Loucy (cell line): ENCODE data around the gene XKR7.

ENCODE experiments used
- H2AFZ ChIP-seq: fragments of 200-600 bp; sonication (generic); 2 replicates; pipeline ENCODE4 v1.6.0; 2016; ENCODE audit warnings: antibody characterized with exemption, mild to moderate bottlenecking, low read length, moderate library complexity
- H3F3A ChIP-seq: fragments of 200-600 bp; 2 replicates; pipeline ENCODE4 v1.6.0; 2016; ENCODE audit warnings: antibody characterized with exemption, low read depth, mild to moderate bottlenecking
- H3K27me3 ChIP-seq: fragments of 200-600 bp; sonication (generic); 2 replicates; pipeline ENCODE4 v1.6.1; 2014; ENCODE audit warnings: low read length, mild to moderate bottlenecking; ENCODE audit not compliant: insufficient read depth, poor library complexity, severe bottlenecking
- H3K36me3 ChIP-seq: fragments of 200-600 bp; sonication (generic); 2 replicates; pipeline ENCODE4 v1.6.1; 2016; ENCODE audit warnings: low read length; ENCODE audit not compliant: insufficient read depth
- H3K4me1 ChIP-seq: fragments of 200-600 bp; sonication (generic); 2 replicates; pipeline ENCODE4 v1.5.1; 2014; ENCODE audit warnings: low read length, mild to moderate bottlenecking; ENCODE audit not compliant: insufficient read depth, poor library complexity, severe bottlenecking
- H3K4me2 ChIP-seq: fragments of 200-600 bp; sonication (generic); 2 replicates; pipeline ENCODE4 v1.6.0; 2014; ENCODE audit warnings: antibody characterized with exemption, low read length, low read depth, mild to moderate bottlenecking; ENCODE audit not compliant: poor library complexity, severe bottlenecking
- H3K4me3 ChIP-seq: fragments of 200-600 bp; sonication (generic); 2 replicates; pipeline ENCODE4 v1.5.1; 2014; ENCODE audit warnings: low read length, mild to moderate bottlenecking, mixed read lengths; ENCODE audit not compliant: poor library complexity, severe bottlenecking
- H3K79me2 ChIP-seq: fragments of 200-600 bp; sonication (generic); 2 replicates; pipeline ENCODE4 v1.6.1; 2014; ENCODE audit warnings: low read length; ENCODE audit not compliant: insufficient read depth
- H3K9ac ChIP-seq: fragments of 200-600 bp; sonication (generic); 2 replicates; pipeline ENCODE4 v1.6.0; 2014; ENCODE audit warnings: mild to moderate bottlenecking, low read depth, low read length, moderate library complexity; ENCODE audit not compliant: poor library complexity, severe bottlenecking
- H3K9me2 ChIP-seq: fragments of 200-600 bp; sonication (generic); replicated peaks from 2 replicates; pipeline ENCODE4 v1.6.1; 2016; ENCODE audit warnings: low read depth, low read length, mixed read lengths
- H3K9me3 ChIP-seq: fragments of 200-600 bp; sonication (generic); 2 replicates; pipeline ENCODE4 v1.6.1; 2014; ENCODE audit warnings: mild to moderate bottlenecking, antibody characterized with exemption, low read length, low read depth; ENCODE audit not compliant: insufficient read depth
- H4K20me1 ChIP-seq: fragments of 200-600 bp; sonication (generic); 2 replicates; pipeline ENCODE4 v1.6.0; 2014; ENCODE audit warnings: antibody characterized with exemption, low read length, mild to moderate bottlenecking; ENCODE audit not compliant: insufficient read depth, poor library complexity, severe bottlenecking
- EZH2phosphoT487 ChIP-seq: fragments of 200-600 bp; IDR thresholded peaks from 2 replicates; pipeline ENCODE4 v1.6.1; 2018; ENCODE audit warnings: antibody characterized with exemption, mild to moderate bottlenecking, moderate library complexity, borderline replicate concordance
- TF ChIP-seq, protein P1 (sequence below): fragments of 200-600 bp; sonication (generic); conservative IDR thresholded peaks from 2 replicates; pipeline ENCODE4 v1.5.1; 2014; ENCODE audit warnings: mild to moderate bottlenecking, antibody characterized with exemption, low read length

Gene XKR7

DNA sequence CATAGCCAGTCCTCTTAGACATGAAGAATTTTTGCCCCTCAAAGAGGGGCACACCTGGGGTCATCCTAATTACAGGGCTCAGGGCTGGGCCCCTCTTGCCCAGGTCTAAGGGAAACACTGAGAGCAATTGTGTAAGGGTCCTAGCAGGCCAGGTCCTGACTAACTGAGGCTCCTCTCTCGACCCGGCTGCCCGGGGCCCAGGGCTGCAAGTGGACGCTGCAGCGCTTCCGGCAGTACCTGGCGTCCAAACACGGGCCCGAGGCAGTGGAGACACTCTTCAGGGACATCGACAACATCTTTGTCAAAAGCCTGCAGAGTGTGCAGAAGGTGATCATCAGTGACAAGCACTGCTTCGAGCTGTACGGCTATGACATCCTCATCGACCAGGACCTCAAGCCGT, 33.5 kb upstream of the XKR7 start:
- Histone ChIP-seq H3F3A (no peaks in the 10 kb centered on the region), H3K4me3 (no peak overlapping the region), H3K4me1 (no peaks in the 10 kb centered on the region), H2AFZ (no peak overlapping the region), H3K9me3 (no peaks in the 10 kb centered on the region), H3K4me2 (no peak overlapping the region), H4K20me1 (no peaks in the 10 kb centered on the region), H3K27me3 (no peaks in the 10 kb centered on the region), H3K9ac (no peak overlapping the region), H3K79me2 (no peaks in the 10 kb centered on the region), H3K9me2 (no peaks in the 10 kb centered on the region), H3K36me3 (no peaks in the 10 kb centered on the region)
- TF ChIP-seq EZH2phosphoT487 = no peak
- TF ChIP-seq, protein P1, sequence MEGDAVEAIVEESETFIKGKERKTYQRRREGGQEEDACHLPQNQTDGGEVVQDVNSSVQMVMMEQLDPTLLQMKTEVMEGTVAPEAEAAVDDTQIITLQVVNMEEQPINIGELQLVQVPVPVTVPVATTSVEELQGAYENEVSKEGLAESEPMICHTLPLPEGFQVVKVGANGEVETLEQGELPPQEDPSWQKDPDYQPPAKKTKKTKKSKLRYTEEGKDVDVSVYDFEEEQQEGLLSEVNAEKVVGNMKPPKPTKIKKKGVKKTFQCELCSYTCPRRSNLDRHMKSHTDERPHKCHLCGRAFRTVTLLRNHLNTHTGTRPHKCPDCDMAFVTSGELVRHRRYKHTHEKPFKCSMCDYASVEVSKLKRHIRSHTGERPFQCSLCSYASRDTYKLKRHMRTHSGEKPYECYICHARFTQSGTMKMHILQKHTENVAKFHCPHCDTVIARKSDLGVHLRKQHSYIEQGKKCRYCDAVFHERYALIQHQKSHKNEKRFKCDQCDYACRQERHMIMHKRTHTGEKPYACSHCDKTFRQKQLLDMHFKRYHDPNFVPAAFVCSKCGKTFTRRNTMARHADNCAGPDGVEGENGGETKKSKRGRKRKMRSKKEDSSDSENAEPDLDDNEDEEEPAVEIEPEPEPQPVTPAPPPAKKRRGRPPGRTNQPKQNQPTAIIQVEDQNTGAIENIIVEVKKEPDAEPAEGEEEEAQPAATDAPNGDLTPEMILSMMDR = no peak

DNA sequence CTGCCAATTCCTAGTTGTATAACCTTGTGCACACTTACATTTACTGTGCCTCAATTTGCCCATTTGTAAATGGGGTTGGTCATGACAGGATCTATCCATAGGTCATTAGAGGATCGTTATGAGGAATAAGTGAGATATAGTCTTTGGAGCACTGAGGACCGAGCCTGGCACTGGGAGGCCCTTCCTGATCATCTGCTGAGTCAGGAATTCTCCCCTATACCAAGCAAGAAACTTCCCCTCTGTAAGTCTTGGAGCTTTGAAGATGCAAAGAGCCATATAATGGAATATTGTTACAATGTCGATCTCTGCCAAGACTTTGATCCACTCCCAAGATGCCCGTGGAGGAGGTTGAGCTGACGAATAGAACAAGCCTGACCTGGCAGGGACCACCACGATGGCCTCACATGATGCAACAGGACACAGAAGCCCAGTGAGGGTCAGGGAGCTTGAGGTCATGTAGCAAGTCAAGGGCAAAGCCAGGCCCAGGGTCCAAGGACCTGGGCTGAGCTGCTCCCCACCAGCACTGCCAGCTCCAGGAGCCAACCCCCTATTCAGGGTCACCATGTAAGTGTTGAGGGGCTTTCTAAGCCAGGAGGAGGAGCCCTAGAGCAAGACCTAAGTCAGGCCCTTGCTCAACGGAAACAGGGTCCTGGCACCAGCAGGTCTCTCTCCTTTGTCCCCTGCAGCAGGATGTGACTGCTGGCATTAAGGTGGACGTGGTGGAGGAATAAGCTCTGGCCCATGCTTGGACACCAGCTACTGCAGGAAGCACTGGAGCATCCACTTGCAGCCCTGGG, 32.8 kb upstream of the XKR7 start:
- H3K36me3 ChIP-seq = no peaks in the 10 kb centered on the region
- H3K4me1 ChIP-seq = no peaks in the 10 kb centered on the region
- no peaks in the 10 kb centered on the region for H3F3A ChIP-seq
- no peaks in the 10 kb centered on the region for H3K9me3 ChIP-seq
- H3K79me2 ChIP-seq = no peaks in the 10 kb centered on the region
- H3K9ac ChIP-seq = no peak overlapping the region
- no peaks in the 10 kb centered on the region for H3K27me3 ChIP-seq
- H2AFZ ChIP-seq = no peak overlapping the region
- no peak overlapping the region for H3K4me2 ChIP-seq
- no peak overlapping the region for H3K4me3 ChIP-seq
- no peaks in the 10 kb centered on the region for H4K20me1 ChIP-seq
- no peak for TF ChIP-seq EZH2phosphoT487
- TF ChIP-seq, protein P1 = peak; percentile 46
- H3K9me2 ChIP-seq = no peaks in the 10 kb centered on the region

DNA sequence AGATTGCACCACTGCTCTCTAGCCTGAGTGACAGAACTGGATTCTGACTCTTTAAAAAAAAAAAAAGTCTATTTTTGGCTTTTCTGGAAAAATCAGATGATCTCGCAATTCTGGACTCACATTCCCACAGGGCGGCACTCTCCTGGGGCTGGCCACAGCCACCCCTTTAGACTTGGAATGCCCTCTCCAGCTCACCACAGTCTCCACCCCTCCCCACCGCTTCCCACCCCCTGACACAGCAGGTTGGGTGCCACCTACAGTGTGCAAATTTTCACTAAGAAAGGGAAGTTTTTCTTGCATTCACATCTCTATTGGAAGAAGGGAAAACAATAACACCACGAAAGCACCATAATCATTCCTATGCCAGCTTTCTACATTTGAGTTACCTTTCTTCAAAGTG, 31.5 kb upstream of the XKR7 start:
- no peak overlapping the region for H3K9ac ChIP-seq
- no peaks in the 10 kb centered on the region for H3K27me3 ChIP-seq
- H3K79me2 ChIP-seq = no peaks in the 10 kb centered on the region
- H3K36me3 ChIP-seq = no peaks in the 10 kb centered on the region
- H3K9me3 ChIP-seq = no peaks in the 10 kb centered on the region
- H3K4me1 ChIP-seq = no peaks in the 10 kb centered on the region
- no peak overlapping the region for H2AFZ ChIP-seq
- no peaks in the 10 kb centered on the region for H3F3A ChIP-seq
- no peak overlapping the region for H3K4me3 ChIP-seq
- H3K9me2 ChIP-seq = no peaks in the 10 kb centered on the region
- TF ChIP-seq EZH2phosphoT487 = no peak
- TF ChIP-seq, protein P1 = no peak
- no peaks in the 10 kb centered on the region for H4K20me1 ChIP-seq
- no peak overlapping the region for H3K4me2 ChIP-seq
